Measurements from ENCODE around the gene ILF2. TPM values are rescaled to one million over a fixed set of nuclear protein-coding genes. Genes with fewer than 3 reads are reported as not detected.

The ILF2 gene
- total and polyA plus RNA-seq, 2 of the 13 experiments (the other 11 are each of a cell fraction or from before 2014, with no cell fraction given): 292 to 366 TPM

- ChIA-PET POLR2A (no interaction called here), CTCF (ENCODE audit: low intra/inter-chr PET ratio, low total read pairs) (no interaction called here)
- FAIRE-seq: no peak
These were observed 34.5 kb downstream of the ILF2 start for GRCh38 chr1:153636312-153636711.

More at GRCh38 chr1:153636312-153636711, 34.5 kb downstream of the ILF2 start:
- Histone ChIP-seq H3K4me2 (ENCODE audit: low read depth, low read length) (no peak overlapping the region), H3K36me3 (replicated peaks in 1 of 2; ENCODE audit: control insufficient read depth in 1 of 2, insufficient read depth in 2 of 2, low read length in 2 of 2) (peaks cover 11 to 54% of the 10 kb centered on the region in 2 experiments), H3K4me3 (replicated peaks in 1 of 3; ENCODE audit: insufficient read depth in 1 of 3, low read depth in 2 of 3, low read length in 3 of 3) (no peak overlapping the region), H3K27ac (ENCODE audit: extremely low read length, insufficient read depth, low read length) (no peak overlapping the region), H3K27me3 (ENCODE audit: control insufficient read depth in 1 of 2, insufficient read depth in 2 of 2, low read length in 2 of 2) (no peaks in the 10 kb centered on the region), H2AFZ (ENCODE audit: low read length) (no peak overlapping the region), H3K4me1 (ENCODE audit: insufficient read depth, low read length) (peaks cover 44% of the 10 kb centered on the region), H4K20me1 (ENCODE audit: insufficient read depth, low read length) (peaks cover 13% of the 10 kb centered on the region), H3K9ac (ENCODE audit: insufficient read depth, low read depth, low read length) (no peak overlapping the region), H3K9me3 (ENCODE audit: low read length) (no peaks in the 10 kb centered on the region), H3K79me2 (ENCODE audit: insufficient read depth, low read length) (peaks cover 34% of the 10 kb centered on the region)
- ATAC-seq: no peak
- in situ Hi-C loops (cut with HindIII; ENCODE audit: extremely low pct_ligation_motif_present, low pct_unique_long_range_greater_than_20kb): no loop called here
- 97% methylated on average over 9 of the region's 9 CpGs for WGBS (ENCODE audit: low lambda C conversion rate)
- BruUV-seq (replicated peaks): no TSS peak
- DNase-seq (ENCODE audit: low spot score): no peak
- TF ChIP-seq RFXAP (CRISPR knock-in tag; IDR thresholded peaks at IDR 0.05; ENCODE audit: borderline replicate concordance): no peak
- no peak for TF ChIP-seq ISL2 (CRISPR knock-in tag; IDR thresholded peaks at IDR 0.05)
- no peak for TF ChIP-seq HMGXB4 (CRISPR knock-in tag; IDR thresholded peaks at IDR 0.05; ENCODE audit: borderline replicate concordance in 1 of 2, low read depth in 1 of 2)
- TF ChIP-seq SALL1 (CRISPR knock-in tag; IDR thresholded peaks at IDR 0.05): no peak
- TF ChIP-seq ZNF205 (CRISPR knock-in tag; IDR thresholded peaks at IDR 0.05): no peak
- no peak for TF ChIP-seq ZNF598 (CRISPR knock-in tag; IDR thresholded peaks at IDR 0.05; ENCODE audit: borderline replicate concordance)
- TF ChIP-seq ZBTB20 (CRISPR knock-in tag; IDR thresholded peaks at IDR 0.05; ENCODE audit: borderline replicate concordance, low read depth): no peak
- TF ChIP-seq ATM (IDR thresholded peaks at IDR 0.05; ENCODE audit: borderline replicate concordance): no peak
- no peak for TF ChIP-seq ZNF367 (CRISPR knock-in tag; IDR thresholded peaks at IDR 0.05; ENCODE audit: borderline replicate concordance)
- no peak for TF ChIP-seq NONO (IDR thresholded peaks at IDR 0.05)
- TF ChIP-seq NONO (CRISPR knock-in tag; conservative IDR thresholded peaks at IDR 0.05): no peak
- no peak for TF ChIP-seq SP140L (CRISPR knock-in tag; IDR thresholded peaks at IDR 0.05; ENCODE audit: borderline replicate concordance)
- no peak for TF ChIP-seq ZNF138 (CRISPR knock-in tag; IDR thresholded peaks at IDR 0.05; ENCODE audit: low read depth)
- intact Hi-C loops (cut with micrococcal nuclease; ENCODE audit: unreplicated experiment): no loop called here
